Measurements from ENCODE around the gene FAHD1. TPM values are rescaled to one million over a fixed set of nuclear protein-coding genes. Genes with fewer than 3 reads are reported as not detected.

Gene FAHD1
- total and polyA plus RNA-seq, 9 of the 15 experiments (the other 6 are each of a cell fraction or from before 2014, with no cell fraction given): 2.2 to 20.9 (median 10.7) TPM

GRCh38 chr16:1782408-1783264 is 44.4 kb upstream of the FAHD1 start, which contains the start of the genes NUBP2 and SPSB3 (continued):
- TF ChIP-seq CUX1 (CRISPR knock-in tag; IDR thresholded peaks at IDR 0.05) (no peak), MXD1 (CRISPR knock-in tag; IDR thresholded peaks at IDR 0.05; ENCODE audit: borderline replicate concordance, poor library complexity, severe bottlenecking) (no peak), ZZZ3 (IDR thresholded peaks at IDR 0.05) (no peak), RBM25 (IDR thresholded peaks at IDR 0.05; ENCODE audit: low read depth, low read length, severe bottlenecking) (peak; percentile 96), GATAD2B (IDR thresholded peaks at IDR 0.05; ENCODE audit: borderline replicate concordance) (peak; percentile 70; the same call in 1 of the 2 replicates), CBX1 (IDR thresholded peaks at IDR 0.05; ENCODE audit: low read depth) (no peak), JUNB (CRISPR knock-in tag; conservative IDR thresholded peaks at IDR 0.05) (no peak), MCM3 (IDR thresholded peaks at IDR 0.05) (no peak), NKRF (IDR thresholded peaks at IDR 0.05; ENCODE audit: borderline replicate concordance) (no peak; the same call in 1 of the 2 replicates), STAT6 (CRISPR knock-in tag; IDR thresholded peaks at IDR 0.05) (no peak), PCBP1 (IDR thresholded peaks at IDR 0.05; ENCODE audit: low read depth, low read length, poor library complexity, severe bottlenecking) (no peak), FOXK1 (CRISPR knock-in tag; IDR thresholded peaks at IDR 0.05; ENCODE audit: borderline replicate concordance) (no peak), ETV5 (CRISPR knock-in tag; IDR thresholded peaks at IDR 0.05; ENCODE audit: low read depth) (no peak), TBP (optimal IDR thresholded peaks at IDR 0.05; ENCODE audit: low read depth, low read length) (peak; percentile 53), GTF2A2 (tag; IDR thresholded peaks at IDR 0.05) (no peak), ZNF263 (CRISPR knock-in tag; IDR thresholded peaks at IDR 0.05; ENCODE audit: borderline replicate concordance) (no peak), LCOR (CRISPR knock-in tag; IDR thresholded peaks at IDR 0.05) (no peak)

All from K562 (cell line).